ENCODE measurements around the gene IL17REL.
A peak's percentile ranks its signal among the peaks of the same experiment; 100 is the strongest.

Gene IL17REL

GRCh38 chr22:49966774-49967705, 45.5 kb downstream of the IL17REL start:
- peak; percentile 26 for DNase-seq (ENCODE audit: low spot score)

GRCh38 chr22:49966041-49966773, 46.4 kb downstream of the IL17REL start:
- DNase-seq (ENCODE audit: low spot score), result no peak

GRCh38 chr22:49965091-49966040, 47.2 kb downstream of the IL17REL start:
- no peak for DNase-seq (ENCODE audit: low spot score)

GRCh38 chr22:49964136-49965090, 48.2 kb downstream of the IL17REL start:
- no peak for DNase-seq (ENCODE audit: low spot score)

- no peak for DNase-seq (ENCODE audit: low spot score)
These were observed 48.9 kb downstream of the IL17REL start for GRCh38 chr22:49963647-49964026.

- no peak for DNase-seq (ENCODE audit: low spot score)
These were observed 49.6 kb downstream of the IL17REL start for GRCh38 chr22:49962751-49963646.

GRCh38 chr22:49962012-49962750, 50.4 kb downstream of the IL17REL start:
- DNase-seq (ENCODE audit: low spot score), result peak; percentile 96

GRCh38 chr22:49961601-49962011, 51.0 kb downstream of the IL17REL start:
- no peak for DNase-seq (ENCODE audit: low spot score)

GRCh38 chr22:49961005-49961600, 51.5 kb downstream of the IL17REL start:
- peak; percentile 63 for DNase-seq (ENCODE audit: low spot score)

GRCh38 chr22:49960159-49961004, 52.2 kb downstream of the IL17REL start, which contains the start of gene PIM3:
Gene PIM3, plus strand, starts transcription at chr22:49960772. Its CDS starts 176 bp downstream, at chr22:49960948.
- DNase-seq (ENCODE audit: low spot score), result peak; percentile 98

GRCh38 chr22:49959782-49960158, 52.8 kb downstream of the IL17REL start:
- DNase-seq (ENCODE audit: low spot score), result peak; percentile 88

GRCh38 chr22:49958931-49959781, 53.4 kb downstream of the IL17REL start:
- no peak for DNase-seq (ENCODE audit: low spot score)

GRCh38 chr22:49958366-49958921, 54.1 kb downstream of the IL17REL start:
- DNase-seq (ENCODE audit: low spot score), result no peak

GRCh38 chr22:49957826-49958365, 54.7 kb downstream of the IL17REL start:
- no peak for DNase-seq (ENCODE audit: low spot score)

GRCh38 chr22:49956914-49957825, 55.4 kb downstream of the IL17REL start:
- DNase-seq (ENCODE audit: low spot score), result no peak

All from kidney tubule cell (primary cell).